GM18517 (cell line): ENCODE measurements around the gene RANBP3.

ENCODE experiments used
- ATAC-seq: cut with Tn5 transposase; IDR thresholded peaks from one replicate; pipeline ENCODE4 v1.9.1; 2021; ENCODE audit warnings: mild to moderate bottlenecking, moderate library complexity; ENCODE audit not compliant: unreplicated experiment

The RANBP3 gene

DNA sequence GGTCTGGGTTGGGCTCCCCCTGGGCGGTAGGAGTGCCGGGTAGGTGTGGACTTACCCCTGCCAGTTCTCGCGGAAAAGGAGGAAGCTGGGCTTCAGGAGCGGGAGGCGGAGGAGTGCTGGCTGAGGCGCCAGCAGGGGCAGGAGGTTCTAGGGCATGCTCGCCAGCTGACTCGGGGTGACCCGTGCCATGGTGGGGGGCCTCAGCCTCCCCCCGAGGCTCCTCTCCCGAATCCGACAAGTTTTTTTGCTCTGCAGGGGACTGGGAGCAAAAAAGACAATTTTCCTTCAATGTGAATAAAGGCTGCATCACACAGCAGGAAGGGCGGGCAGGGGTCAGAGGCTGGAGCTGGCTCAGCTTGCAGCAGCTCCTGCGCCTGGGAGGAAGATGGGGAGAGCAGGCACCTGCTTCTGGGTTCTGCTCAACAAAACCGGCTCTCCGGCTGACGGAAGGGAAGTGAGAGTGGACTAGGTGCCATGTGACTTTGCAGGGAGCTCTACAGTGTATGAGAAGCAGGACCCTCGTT, 26.5 kb downstream of the RANBP3 start:
- ATAC-seq = no peak

DNA sequence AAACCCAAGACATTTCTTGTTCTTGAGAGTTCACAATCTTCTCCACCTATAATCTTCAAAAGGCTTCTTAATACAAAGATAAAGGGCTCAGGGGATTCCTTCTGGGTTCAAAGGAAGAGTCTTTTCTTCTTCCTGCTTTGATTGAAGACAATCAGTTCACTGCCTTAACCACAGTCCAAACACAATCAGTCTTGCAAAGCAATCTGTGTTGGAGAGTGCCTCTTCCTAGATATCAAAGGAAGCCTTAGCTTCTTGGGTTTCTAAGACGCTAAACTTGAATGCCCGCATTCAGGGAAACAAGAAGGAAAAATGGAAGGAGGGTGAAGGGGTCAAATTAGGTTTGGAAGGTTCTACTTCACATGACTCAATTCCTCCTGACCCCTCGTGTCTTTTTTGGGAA, 27.2 kb downstream of the RANBP3 start:
- no peak for ATAC-seq

DNA sequence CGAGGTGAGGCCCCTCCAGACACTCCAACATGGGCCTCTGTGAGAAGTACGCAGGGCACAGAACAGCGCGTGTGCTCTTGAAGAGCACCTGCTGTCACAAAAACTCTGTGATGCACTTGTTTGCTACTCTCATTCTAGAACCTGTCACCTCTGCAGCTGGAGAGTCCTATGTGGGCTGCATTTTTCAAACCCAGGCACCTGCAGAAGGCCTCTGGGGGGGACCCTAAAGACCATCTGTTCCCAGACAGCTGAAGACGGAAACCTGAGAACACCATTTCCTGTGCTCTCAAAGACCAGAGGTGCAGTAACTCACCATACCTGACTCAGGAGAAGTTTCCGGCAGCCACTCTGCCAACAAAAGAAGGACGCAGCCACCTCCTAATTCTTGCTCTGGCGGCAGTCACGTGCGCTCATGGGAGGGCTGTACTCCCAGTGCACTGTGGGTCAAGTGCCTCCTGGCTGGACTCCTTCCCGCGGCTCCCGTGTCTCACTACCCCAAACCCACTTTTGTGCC, 28.1 kb downstream of the RANBP3 start:
- ATAC-seq = no peak

DNA sequence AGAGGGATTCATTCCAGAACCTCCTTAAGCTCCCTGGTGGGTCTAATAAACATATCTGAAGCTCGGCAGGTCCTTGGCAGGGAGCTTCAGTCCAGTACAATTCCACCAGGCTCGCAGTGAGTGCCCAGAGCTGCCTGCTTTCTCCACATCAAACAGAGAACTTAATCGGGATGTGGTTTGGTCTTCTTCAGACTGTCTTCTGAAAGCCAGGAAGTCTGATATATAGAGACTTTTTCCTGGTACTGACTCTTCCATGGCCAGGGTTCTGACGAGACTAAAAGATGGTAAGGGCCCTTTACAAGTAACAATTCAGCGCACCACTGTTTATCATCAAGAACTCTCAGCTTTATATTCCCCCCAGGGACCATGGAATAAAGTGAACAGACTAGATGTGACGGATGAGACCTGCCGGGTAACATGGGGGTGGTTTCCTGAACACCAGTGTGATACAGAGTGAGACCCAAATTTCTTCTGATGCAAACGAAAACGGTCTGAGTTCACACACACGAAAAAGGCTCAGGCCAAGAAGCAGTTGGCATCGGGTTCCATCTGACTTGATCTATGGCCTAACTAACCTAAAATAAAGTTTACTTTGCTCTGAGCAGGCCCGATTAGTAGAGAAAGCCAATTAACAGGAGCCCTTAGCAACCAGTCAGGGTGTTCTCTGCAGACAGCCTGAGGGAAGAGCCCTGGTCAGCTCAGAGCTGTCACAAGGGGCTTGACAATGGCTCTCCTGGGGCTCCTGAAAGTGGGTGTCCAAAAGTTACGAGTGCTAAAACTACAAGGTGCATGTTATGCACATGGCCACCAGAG, 29.0 kb downstream of the RANBP3 start:
- ATAC-seq = no peak

DNA sequence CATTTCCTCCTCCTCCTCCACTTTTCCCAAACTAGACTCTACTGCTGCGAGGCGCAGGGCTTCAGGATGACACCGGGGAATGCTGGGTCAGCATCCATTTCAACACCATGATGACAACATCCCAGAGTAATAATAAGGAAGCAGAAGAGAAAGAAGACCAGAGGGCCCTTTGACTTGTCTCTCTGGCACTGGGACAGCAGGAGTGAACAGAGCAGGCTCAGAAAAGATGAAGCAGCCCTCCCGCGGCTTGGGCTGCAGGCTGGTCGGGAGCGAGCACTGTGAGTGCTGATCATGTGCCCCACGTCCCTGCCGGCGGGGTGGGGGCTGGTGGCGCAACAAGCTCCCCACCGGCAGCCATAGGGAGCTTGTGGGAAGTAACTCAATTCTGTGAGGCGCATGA, 30.5 kb downstream of the RANBP3 start:
- no peak for ATAC-seq

DNA sequence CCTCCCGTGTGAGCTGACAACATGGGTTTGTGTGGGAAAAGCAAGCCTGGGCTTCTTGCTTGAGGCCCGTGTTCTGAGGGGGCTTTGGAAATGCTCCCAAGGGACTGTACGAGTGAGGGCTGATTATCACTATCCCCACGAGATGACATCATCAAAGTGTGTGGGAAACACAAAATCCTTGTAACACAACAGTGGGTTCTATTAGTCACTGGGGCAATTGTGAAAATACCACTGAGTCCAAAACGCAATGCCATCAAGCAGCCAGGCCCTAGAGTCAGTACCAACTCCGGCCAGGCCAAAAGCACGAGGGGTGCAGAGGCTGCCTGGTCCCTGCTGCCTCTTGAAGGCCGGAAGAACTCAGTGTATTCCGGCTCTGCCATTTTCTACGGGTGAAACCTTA, 34.3 kb downstream of the RANBP3 start:
- no peak for ATAC-seq

DNA sequence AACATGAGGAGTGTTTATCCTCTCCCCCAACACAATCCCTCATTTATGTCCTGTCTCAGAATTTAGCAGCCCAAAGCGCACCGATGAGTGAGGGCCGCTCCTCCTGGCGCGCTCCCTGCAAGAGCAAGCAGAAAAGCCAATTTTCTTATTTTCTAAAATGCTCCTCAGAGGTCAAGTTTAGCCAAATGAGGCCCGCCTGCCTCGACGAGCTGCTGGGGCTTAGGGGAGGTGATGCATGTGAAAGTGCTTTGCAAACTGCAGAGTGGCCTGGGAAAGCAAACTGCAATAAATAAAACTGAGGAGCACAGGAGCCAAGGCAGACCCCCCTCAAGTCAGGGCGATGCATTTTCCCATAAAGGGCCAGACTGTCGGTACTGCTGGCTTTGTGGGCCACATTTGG, 34.9 kb downstream of the RANBP3 start:
- no peak for ATAC-seq

DNA sequence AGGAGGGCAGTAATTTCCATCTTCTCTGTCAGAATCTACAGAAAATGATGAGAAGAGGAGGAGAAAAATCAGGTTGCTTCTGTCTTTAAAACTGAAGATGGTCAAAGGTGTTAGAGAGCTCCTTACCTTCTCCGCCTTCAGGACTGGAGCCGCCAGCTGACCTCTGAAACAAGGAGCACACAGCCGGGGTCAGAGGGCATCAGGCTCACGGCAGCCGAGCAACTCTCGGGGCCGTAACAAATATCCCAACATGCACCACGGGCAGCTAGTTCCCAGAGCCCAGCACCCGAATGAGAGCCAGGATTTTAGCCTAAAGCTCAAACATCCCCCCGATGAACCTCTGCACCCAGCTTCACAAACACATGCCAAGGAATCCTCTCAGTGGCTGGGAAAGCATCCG, 36.3 kb downstream of the RANBP3 start:
- ATAC-seq = no peak

DNA sequence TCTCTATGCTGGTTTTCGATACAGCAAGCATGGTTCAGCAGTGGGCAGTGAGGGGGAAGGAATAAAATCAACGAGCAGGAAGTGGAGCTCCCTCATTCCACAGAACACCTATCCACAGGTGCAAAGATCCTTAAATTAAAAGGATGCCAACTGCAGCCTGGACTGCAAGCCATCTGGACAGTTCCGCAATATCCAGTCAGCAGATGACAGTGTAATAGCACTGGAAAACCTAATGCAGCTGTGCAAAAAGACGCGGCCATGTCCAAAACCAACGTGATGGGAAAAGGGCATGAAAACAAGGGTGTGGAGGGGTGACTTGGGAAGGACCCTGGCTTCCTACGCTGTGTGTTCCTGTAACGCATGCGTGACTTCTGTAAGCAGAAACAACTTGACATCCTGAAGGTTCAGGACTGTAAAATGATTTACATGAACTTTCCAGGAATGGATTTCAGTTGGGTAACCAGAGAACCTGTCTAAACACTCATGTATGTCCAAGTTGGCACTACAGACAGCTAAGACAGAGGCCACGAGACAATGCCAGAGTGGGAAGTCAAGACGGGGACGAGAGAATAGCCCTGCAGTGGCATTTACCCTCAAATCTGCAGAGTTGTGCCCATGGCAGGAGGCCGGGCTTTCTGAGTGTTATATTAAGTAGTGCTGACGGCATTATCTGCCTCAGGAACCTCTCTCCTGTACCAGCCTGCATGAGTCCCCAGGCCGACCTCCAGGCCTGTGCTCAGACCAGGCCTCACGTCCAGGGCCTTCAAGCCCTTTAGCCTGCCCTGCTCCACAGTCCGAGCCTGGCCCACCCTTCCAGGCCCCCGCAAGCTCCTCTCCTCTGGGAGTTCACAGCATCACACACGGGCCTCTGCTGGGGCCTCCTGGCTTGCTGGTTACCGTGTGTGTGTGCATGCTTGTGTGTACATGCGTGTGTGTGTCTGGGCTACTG, 37.4 kb downstream of the RANBP3 start:
- no peak for ATAC-seq

DNA sequence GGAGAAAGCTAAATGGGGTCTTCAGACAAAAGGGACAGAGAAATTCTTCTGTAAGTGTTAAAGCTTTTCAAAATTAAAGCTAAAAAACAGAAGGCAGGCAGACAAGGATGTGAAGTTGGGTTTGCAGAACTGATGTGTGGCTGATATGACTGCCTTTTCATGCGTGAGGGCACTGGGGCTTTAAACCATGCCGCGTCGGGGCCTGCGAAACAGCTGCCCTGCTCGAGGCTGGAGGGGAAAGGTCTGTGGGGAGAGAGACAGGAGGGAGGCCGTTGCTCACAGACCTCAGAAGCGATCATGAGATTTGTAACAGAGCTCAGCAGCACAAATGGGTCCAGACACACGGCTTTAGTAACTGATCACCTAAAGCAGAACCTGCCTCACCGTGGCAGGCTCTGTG, 40.4 kb downstream of the RANBP3 start:
- ATAC-seq = no peak

DNA sequence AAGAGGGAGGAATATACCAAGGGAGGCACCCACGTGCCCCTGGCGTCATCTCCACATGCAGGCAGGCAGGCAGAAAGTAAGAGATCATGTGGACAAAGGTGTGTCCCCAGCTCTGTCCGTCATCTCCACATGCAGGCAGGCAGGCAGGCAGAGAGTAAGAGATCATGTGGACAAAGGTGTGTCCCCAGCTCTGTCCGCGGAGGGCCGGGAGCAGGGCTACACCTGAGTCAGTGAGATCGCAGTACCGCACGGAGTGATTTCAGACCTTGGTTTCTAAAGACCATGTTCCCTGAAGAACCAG, 41.7 kb downstream of the RANBP3 start:
- no peak for ATAC-seq

DNA sequence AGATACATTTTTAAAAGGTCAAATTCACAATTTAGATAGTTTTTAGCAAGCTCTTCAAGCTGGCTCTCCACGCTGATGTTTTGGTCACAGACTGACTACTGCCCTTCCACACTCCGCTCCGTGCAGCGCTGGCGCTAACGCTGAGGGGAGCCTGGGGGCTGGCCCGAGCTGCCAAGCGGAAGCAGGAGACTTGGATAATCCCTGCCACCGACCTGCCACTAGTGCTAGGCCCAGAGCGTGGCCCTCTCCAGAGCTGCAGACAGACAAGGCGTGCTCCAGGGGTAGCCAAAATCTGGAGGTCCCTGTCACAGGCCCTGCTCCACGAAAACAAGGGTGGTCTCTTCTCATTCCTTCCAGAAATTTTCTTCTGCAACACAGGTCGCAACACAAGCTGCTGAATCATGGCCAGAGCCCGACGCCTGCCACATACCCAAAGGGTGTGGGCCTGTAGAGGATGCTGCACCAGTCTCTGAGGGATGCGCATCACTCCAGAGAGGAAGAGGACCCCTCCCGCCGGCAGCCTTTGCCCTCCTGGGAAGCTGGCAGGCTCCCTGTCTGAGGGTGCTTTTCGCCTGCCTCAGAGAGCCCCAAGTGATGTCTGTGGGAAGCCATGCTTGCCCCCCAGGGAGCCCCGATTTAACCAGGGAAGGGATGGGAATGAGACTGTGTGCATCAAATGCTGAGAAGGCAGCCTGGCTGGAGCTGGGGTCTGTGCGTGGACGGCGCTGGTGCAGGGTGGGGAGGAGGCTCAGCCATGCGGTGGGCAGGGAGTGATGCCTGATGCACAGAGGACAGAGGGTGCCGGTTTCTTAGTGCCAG, 42.3 kb downstream of the RANBP3 start:
- ATAC-seq = no peak

DNA sequence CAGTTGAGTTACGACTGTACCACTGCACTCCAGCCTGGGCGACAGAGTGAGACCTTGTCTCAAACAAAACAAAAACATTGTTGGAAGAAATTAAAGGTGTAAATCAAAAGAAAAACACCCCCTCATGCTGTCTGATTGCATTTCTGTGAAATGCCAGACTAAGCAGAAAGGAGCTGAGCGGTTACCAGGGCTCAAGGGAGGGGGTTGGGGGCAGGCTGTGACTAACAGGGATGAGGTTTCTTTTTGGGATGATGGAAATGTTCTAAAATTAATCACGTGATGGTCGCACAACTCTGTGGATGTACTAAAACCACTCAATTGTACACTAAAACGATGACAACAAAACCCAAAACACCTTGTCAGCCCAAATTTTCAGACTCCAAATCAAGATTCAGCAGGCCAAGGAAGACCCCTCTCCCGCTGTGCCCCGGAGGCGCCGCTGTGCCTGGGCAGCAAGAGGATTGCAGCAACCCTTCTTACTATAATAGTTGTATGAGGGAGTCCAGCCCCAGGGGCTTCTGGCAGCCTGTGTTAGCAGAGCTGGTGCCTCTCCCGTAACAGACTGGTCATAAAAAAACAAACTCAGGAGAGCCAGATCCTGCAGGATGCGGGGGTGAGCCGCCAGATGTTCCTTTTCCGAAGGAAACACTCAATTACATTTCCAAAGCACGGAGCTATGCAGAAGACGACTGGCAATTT, 43.0 kb downstream of the RANBP3 start:
- ATAC-seq = no peak

DNA sequence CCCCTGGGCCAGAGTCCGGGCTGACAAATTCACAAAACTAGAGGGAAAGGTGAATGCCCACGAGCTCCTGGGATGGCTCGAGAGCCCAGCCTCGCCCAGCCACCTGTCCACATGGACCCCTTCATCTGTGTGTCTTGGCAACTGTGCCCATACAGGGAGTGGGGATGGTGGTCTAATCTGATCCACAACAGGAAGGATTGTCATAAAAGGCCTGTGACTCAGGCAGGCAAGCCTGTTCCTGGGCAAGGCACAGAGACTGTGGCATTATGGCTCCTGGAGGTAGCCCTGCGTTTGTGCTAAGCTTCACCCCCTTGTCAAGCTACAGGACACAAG, 43.9 kb downstream of the RANBP3 start:
- no peak for ATAC-seq

DNA sequence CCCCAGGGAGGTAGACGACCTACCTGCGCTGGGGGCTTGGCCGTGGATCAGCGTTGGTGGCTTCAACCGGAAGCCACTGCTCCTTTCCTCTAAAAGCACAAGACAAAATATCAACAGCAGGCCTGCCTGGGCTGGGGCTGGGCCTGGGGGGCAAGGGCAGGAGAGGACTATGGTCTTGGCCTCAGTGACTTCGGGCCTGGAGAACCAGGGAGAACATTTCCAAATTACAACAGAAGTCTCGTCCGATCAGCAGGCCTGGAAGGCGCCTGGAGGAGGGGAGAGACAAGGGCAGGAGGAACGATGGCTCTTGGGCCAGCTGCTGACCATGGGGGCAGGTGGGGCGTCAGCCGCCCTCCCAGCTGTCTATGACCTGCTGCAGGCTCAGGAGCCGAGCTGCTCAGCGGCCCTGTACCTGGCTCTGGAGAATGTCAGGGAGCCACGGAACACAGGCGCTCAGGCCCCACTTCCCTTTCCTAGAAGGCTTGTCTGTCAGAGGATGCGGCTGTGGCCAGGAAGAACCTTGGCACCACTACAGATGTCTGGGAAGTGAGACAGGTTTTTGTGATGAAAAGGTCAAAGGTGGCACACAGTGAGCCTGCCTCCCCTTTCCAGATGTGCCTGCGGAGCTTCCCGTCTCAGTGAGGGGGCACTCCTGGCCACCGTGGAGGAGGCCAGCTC, 44.4 kb downstream of the RANBP3 start:
- ATAC-seq = no peak

DNA sequence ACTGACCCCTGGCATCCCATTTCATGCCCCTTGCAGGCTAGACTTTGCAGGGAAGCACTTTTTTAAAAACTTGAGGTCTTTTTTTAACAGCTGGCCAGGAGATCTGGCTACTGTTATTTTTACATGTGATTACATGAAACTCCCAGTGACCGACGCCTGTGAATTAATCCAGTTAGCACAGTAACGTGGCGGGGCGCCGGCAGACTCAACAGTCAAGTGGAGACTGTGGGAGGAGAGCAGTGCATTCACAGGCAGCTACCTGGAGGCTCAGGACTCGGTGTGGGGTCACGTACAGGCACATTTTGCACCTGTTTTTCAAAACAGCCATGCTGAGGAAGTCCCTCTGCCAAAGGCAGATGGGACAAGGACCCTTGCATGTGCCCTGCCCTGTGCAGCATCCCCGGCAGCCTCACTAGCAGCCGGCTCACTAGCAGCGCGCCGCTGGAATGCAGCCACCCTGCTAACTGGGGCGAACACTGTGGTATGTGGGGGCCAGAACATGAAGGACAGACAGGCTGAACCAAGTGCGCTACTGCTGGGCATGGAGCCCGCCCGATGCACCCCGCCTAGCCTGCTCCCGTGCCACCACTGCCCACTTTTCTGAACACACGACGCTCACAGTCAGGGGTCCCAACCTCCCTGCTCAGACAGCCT, 45.2 kb downstream of the RANBP3 start:
- ATAC-seq = no peak

DNA sequence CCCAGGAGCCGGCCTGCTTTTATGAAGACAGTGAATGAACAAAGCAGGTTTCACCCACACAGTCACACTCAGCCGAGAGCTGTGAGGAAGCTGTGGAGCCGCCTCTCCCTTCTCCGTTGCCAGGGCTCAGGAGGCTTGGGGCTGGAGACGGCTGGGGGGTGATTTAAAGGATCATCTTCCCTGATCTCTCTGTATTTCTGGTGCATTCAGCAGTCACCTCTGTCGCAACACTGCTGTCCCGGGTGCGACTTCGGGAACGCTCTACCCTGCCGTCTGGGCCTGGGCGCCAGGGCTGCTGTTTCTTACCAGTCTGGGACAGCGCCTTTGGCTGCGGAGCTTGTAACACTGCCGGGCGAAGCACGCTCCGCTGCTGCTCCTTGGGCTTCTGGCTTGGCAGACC, 45.8 kb downstream of the RANBP3 start:
- no peak for ATAC-seq

DNA sequence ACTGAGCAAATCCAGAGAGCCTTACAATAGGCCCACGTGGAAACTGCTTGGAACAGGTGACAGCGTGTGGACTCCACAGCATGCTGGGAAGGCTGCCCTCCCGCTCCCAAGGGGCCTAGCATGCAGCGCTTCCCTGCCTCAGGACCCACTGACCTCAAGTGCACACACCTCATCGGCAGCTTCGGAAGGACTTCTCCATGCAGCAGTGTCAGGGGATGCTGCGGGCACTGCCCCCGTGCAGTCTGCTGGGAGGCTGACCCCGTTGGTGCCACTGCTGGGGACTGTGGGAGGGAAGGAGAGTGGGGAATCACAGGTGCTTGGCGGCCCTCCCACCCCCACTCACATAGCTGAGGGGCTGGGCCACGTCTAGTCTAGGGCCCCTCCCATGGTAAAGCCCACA, 46.7 kb downstream of the RANBP3 start:
- ATAC-seq = no peak

DNA sequence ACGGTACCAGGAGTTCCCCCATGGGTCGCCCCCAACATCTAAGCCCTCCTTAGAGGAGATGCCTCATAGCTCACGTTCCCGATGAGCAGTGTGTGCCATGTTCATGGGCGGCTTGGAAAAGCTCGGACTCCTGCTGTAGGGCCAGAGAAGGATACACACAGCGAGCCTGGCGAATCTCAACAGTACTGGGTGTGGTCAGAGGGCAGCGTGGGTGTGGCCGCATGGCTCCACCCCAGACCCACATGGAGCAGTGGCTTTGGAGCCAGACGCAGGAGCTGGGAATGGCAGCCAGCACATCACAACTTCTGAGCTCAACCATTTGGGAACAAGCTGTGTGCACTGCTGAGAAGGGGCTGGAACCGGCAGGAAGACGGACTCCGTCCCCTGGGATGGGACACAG, 48.3 kb downstream of the RANBP3 start:
- ATAC-seq = no peak
